Stimulated activated CD4-positive, alpha-beta T cell treated with anti-CD3 and anti-CD28 coated beads, Interleukin-12 subunit alpha, Interleukin-12 subunit beta, amount 100 ng/mL, for 48 hours (primary cell): ENCODE data around the gene LRP5.
"Not testable (repeated sequence)": the region's sequence is repeated elsewhere in the genome, so short reads cannot be mapped to it uniquely, and the experiment has no call there.

ENCODE experiments used
- DNase-seq, 3 donors: peaks; one replicate each; pipeline ENCODE4 v3.0.0-alpha.2; 2020; ENCODE audit warnings: low read depth in 2 of 3, low spot score in 1 of 3

Gene LRP5

GRCh38 chr11:68282141-68282860, 30.1 kb upstream of the LRP5 start:
- DNase-seq, result peak; percentile 24 to 40 (median 32)

- DNase-seq, result no peak
Observed at GRCh38 chr11:68282861-68283230, 29.5 kb upstream of the LRP5 start.

- not testable (repeated sequence) for DNase-seq
Observed at GRCh38 chr11:68284588-68284987, 27.8 kb upstream of the LRP5 start.

- no peak for DNase-seq
Observed at GRCh38 chr11:68287419-68287818, 25.0 kb upstream of the LRP5 start.

GRCh38 chr11:68289456-68289855, 22.9 kb upstream of the LRP5 start:
- no peak for DNase-seq

GRCh38 chr11:68293708-68294107, 18.7 kb upstream of the LRP5 start:
- no peak for DNase-seq

GRCh38 chr11:68295271-68295670, 17.1 kb upstream of the LRP5 start:
- DNase-seq, result no peak

GRCh38 chr11:68295940-68296339, 16.5 kb upstream of the LRP5 start:
- DNase-seq, result no peak

GRCh38 chr11:68296344-68297051, 15.9 kb upstream of the LRP5 start:
- no peak for DNase-seq

- no peak for DNase-seq
Observed at GRCh38 chr11:68297052-68297378, 15.4 kb upstream of the LRP5 start.

GRCh38 chr11:68297494-68297811, 14.9 kb upstream of the LRP5 start:
- no peak for DNase-seq

- DNase-seq, result peak; percentile 44 to 76 (median 59)
Observed at GRCh38 chr11:68297812-68298658, 14.4 kb upstream of the LRP5 start.

- DNase-seq, result no peak
Observed at GRCh38 chr11:68298659-68299516, 13.5 kb upstream of the LRP5 start.

GRCh38 chr11:68299517-68299879, 12.9 kb upstream of the LRP5 start:
- DNase-seq, result not testable (repeated sequence)

GRCh38 chr11:68300076-68300830, 12.1 kb upstream of the LRP5 start:
- DNase-seq, result no peak

- DNase-seq, result no peak
Observed at GRCh38 chr11:68302256-68302655, 10.1 kb upstream of the LRP5 start.

GRCh38 chr11:68302670-68303069, 9.7 kb upstream of the LRP5 start:
- DNase-seq, result no peak

GRCh38 chr11:68303083-68303482, 9.3 kb upstream of the LRP5 start:
- no peak for DNase-seq

- no peak for DNase-seq
Observed at GRCh38 chr11:68303982-68304780, 8.2 kb upstream of the LRP5 start.

- no peak for DNase-seq
Observed at GRCh38 chr11:68306636-68307035, 5.8 kb upstream of the LRP5 start.
